ENCODE data around the gene SMARCA2.

Gene SMARCA2

DNA sequence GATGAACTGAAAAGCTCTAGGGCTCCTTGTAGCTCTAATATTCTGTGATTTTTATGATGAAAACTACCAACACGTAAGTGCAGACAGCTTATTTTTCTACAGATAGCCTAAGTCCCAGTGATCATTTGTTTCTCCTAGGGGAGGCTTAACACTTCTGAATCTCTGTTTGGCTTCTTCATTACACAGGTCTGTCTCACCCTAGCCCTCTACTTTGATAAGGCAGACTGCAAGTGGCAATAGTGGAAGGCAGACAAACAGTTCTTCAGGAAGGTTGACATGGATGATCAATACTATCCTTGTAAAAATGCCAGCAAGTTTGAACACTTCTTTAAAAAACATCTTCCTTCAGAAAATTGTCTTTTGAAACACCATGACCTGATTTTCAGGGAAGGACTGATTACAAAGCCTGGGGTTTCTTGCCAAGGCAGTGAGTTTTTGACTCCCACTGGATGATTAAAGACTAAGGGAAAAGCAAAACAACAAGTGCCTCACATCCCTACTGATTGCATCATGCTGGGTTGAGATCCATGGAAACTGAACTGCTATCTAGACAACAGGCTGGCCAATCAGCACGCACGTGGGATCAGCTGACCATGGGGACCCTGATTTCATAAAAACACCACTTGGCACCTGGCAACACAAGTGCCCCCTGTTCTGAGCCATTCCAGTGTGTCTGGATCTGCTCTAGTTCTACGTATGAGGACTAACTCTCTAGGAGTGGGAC, 212.2 kb downstream of the SMARCA2 start:
- DNase-seq: no peak

DNA sequence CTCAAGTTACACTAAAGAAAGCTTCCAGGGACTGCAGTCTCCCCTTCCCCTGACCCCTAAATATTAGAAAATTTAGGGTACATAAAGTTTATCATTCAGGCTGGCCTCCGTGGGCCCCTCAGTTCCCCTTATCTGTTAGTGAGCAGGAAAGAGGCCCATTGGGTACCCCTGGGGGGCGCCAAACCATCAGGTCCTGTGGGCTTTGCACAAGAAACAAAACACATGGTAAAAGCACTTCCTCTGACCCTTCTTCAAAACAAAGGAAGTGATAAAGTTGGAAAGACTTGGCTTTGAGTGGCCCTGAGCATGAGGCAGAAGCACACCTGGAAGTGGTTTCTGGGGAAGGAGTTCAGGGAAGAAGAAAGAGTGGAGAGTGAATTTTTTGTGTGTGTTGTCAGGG, 213.0 kb downstream of the SMARCA2 start:
- DNase-seq: peak; percentile 49

DNA sequence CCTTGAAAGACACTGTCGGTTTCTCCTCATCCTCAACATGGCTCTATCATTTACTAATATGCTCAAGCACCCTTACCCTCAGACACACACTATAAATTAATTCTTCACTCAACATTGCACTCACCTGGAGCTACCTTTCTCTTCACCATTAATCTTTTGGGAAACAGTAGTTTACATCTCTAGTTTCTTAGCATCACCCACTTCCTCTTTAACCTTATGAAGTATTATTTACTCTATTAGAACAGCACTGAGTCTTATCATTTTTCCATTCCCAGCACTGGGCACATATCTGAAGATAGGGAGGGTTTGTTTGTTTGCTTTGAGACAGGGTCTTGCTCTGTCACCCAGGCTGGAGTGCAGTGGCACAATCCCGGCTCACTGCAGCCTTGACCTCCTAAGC, 213.5 kb downstream of the SMARCA2 start:
- DNase-seq: no peak

DNA sequence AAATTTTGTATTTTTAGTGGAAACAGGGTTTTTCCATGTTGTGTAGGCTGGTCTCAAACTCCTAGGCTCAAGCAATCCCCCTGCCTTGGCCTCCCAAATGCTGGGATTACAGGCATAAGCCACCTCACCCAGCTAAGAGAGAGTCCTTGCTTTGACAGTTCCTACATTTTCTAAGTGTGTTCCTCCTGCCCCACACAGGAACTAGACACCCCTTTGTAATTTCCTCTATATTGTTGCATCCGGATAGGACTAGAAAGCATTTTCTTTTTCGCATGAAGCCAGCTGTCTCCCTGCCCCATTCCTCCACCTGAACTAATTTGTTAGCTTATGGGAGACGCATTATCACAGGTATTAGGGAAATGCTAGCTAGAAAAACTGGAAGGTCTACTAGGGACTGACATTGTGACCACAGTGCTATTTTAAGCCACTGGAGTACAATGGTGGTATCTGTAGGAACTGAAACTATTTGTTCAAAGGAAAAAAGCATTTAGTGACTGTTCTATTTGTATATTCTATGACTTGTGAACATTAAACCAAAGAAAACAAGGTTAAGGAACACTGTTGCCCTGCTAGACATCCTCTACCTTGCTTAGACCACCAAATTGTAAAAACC, 214.1 kb downstream of the SMARCA2 start:
- no peak for DNase-seq

DNA sequence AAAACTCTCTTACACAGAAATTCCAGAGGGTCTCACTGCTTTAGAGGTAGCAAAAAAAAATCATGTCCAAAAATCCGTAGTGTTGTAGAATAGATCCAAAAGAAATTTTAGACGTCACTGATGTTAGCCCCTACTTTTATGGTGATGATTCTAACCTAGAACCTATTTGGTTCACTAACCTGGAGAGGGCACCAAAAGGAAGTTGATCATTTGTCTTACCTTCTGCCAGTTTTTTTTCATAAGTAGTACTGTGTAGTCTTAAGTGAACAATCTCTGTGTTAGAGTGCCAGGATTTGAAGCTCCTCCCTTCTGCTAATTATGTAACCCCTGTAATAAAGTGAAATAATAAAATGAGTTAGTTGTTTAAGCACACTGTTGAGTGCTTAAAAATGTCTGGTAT, 215.2 kb downstream of the SMARCA2 start:
- DNase-seq: no peak

DNA sequence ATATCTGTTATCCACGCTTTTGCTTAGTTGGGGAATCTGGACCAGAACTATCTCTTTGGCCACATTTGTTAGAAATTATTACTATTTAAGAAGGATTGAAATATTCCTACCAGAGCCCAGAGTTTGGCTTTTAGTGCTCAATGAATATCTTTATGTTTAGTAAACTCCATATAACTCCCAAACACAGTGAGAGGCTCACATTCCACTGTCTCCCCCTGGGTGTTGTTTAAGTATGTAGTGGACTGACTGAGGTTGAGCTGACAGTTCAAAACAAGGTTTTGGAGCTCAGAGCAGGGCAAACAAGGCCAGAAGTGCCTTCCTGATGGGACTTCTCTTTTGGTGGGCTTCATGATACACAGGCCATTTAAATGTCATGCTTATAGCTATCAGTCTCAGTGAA, 216.0 kb downstream of the SMARCA2 start:
- no peak for DNase-seq

DNA sequence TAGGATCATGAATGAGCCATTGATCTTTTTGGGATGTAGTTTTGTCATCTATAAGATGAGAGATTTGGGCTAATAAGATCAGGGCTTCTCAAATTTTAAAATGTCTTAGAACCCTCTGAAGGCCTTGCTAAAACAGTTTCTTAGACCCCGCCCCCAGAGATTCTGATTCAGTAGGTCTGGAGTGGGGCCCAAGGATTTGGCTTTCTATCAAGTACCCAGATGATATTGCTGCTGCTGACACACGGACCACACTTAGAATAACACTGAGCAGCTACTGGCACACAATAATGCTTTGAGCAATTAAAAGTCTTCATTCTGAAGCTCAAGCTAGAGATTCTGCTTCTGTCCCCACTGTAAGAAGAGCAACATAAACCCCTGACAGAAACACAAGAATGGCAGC, 216.7 kb downstream of the SMARCA2 start:
- no peak for DNase-seq

DNA sequence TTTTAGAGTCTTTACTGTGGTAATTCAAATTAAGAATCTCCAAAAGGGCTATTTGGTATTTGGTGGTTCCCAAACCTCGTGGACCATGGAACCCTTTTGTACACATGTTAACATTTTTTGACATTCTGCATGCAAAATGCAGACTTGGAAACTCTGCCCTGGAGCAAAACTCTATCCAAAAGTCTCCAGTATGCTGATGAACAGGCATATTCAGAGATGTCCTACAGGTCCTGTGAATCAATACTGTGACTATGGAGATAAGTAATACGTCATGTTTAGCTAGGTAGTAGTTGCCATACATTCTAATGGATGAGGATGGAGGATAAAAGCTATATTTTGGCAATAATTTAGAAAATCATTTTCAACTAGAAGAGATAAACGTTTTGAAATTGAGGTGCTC, 218.1 kb downstream of the SMARCA2 start:
- no peak for DNase-seq

DNA sequence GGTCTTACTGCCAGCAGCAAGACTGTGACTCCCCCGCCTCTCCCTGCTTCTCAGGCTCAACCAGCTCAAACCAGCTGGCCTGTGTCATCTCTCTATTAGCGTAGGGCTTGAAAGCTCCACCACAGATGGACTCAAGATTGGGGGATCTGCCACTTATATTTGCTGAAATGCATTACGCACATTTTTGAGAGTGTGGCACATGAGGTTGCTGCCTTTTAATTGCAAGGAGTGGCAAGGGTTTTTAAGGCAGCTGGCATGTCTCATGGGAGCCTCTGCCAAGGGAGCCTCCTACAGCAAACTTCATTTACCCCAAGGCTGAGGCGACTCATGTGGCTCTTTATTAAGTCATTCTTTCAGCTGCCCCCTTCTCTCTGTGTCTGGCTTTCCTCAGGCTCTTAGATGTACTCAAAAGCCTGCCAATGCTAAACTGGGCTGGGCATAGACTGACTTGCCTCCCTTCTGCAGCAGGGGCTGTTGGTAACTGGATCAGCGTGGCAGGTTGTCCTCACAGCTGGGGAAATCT, 219.3 kb downstream of the SMARCA2 start:
- peak; percentile 43 for DNase-seq

DNA sequence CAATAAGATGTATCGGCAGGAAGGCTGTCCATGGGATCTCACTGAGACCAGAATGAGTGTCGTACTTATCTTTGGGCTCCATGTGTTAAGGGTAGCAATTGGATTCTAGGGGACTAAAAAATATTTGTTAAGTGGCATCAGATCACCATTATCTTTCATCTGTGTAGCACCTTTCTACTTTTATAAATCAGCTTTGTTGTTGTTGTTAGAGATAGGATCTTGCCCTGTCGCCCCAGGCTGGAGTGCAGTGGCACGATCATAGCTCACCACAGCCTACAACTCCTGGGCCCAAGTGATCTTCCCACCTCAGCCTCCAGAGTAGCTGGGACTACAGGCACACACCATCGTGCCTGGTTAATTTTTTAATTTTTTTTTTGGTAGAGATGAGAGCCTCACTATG, 220.5 kb downstream of the SMARCA2 start:
- DNase-seq: no peak

DNA sequence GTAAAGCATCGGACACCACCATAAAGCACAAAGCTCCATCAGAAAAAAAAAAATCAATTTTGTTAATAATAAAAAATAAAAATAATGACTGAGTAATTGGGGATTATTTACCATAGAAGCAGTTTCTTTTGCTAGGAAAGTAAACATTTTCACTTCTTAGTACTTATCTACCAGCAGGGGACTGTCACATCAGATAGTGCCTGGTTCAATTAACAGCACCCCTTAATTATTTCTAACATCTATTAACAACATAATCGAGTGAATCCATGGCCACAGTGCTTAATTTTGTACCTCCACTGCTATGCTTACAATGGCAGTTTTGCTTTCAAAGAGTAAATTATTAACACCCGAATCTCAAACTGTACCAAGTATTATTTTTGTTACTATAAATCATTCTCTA, 221.7 kb downstream of the SMARCA2 start:
- no peak for DNase-seq

DNA sequence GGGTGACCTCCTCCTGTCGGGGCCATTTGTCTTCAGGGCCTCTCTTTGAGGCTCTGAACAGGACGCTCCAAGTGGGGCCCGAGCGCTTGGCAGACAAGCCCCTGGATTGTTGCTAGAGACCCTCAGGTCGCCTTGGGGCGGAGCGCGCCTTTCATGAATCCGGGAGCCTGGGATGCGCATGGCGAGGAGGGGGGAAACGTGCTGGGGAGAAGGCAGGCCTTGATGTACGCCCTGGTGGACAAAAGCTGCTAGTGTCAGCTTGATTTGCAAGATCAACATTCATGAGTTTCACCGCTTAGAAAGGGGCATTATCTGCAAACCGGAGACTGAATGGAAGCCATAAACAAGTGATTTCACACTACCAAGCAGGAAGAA, 226.3 kb downstream of the SMARCA2 start:
- peak; percentile 80 for DNase-seq

DNA sequence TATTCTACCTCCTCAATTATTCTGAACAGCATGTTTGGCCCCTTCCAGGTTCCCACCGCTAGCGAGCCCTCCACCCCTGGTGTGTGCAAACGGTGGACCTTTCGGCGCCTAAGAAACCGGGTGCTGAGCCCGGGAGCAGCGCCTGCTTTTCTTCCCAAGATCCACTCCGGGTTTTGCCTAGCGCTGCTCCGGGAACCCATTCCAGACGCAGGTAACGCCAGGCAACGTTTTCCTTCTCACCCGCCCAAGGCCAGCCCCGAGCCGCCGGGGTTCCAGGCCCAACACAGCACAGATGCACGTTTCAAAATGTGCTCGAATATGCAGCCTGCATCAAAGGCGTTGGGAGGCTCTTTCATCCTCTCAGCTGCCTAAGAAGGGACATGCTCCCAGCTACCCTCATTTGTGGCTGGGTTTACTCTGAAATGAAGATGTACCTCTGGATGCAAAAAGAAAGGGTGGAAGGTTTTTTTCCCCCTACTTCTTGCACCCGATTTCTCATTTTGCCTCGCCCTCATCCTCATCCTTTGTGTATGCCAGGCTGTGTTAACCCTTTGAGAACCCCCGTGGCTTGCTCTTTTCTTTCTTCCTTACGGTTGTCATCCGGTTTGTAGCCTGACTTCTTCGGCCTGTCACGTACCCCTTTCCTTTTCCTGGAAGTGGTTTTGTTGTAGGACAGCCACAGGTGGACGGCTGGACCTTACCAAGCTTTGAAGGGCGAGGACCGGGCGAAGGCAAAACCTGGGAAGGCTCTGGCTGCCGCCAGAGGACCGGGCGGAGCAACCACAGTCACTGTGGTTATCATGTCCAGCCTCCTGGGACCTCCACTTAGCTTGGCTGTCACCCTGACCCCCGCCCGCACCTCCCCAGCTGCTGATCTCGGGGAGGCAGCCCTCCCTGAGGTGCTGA, 226.9 kb downstream of the SMARCA2 start:
- DNase-seq: peak; percentile 88

DNA sequence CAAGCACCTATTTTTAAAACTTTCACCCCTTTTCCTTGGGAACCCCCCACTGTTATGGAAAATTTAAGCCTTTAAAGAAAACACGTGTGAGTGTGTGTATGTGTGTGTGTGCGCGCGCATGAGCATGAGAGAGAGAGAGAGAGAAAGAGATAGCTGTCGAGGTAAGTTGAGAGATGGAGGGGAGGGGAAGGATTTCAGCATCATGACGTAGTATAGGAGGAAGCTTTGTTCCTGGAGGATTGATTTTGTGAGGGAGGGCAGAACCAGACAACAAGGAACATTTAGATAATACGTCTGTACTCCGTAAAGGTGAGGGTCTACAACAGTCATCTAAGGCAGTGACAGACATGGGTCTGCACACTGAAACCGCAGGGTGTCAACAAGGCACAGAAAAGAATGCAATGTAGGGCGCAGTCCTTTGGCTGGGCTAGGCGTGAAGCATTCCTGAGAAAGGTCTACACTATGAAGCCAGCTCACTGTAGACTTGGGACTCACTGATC, 227.7 kb downstream of the SMARCA2 start:
- peak; percentile 4 for DNase-seq

All from NCI-H82 (cell line).